ENCODE measurements around the gene PKDCC. TPM values are rescaled to one million over a fixed set of nuclear protein-coding genes. Genes with fewer than 3 reads are reported as not detected.
A peak's percentile ranks its signal among the peaks of the same experiment; 100 is the strongest.

PKDCC gene
- total and polyA plus RNA-seq, 2 of the 13 experiments (the other 11 are each of a cell fraction or from before 2014, with no cell fraction given): 52.6 to 58.8 TPM

DNA sequence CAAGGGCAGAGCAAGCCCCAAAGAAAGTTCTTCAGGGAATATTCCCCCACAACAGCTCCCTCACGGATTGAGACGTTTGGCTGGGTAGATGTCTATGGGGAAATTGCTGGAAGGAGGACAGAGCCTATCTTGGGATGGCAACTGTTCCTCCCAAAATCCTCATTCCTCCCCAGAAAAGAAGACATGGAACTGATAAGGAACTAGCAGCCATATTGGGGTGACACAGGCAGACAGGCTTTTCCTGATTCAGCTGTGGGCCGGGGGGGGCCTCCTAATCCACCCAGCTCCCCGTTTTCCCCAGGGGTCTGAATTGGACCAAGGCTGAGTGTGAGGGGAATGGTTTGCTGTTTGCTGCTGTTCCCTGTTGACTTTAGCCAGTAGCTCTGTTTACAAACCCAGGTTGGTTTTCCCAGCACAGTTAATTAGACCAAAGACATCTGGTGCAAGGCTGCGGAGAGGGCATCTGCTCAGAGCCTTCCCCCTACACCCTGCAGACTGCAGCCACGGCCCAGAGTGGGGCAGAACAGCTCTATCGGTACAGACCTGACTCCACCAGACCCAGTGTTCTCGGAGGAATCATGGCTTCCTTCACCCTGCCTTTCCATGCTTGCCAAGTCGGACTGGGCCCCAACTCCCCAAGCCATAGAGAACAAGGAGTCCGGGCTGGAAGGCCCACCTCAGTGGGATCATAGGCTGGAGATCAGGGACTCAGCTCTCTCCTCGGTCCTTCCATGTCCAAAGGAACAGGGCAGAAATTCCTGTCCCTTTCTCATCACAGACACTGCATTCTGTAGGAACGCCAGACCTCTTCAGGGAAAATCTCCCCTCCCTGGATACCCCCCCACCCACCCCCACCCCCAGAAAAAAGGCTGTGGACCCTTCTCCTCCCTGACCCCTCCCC is 1.7 kb upstream of the PKDCC start (continued):
- TF ChIP-seq ZFX (CRISPR knock-in tag; IDR thresholded peaks at IDR 0.05; ENCODE audit: low read depth) (0 out of 2 replicates have a peak, but pooled peaks have one; percentile 10), ZNF256 (CRISPR knock-in tag; conservative IDR thresholded peaks at IDR 0.05) (0 out of 2 replicates have a peak, but pooled peaks have one; percentile 19), ZNF496 (CRISPR knock-in tag; IDR thresholded peaks at IDR 0.05; ENCODE audit: insufficient replicate concordance) (no peak), ZBTB39 (CRISPR knock-in tag; IDR thresholded peaks at IDR 0.05) (no peak; the same call in 1 of the 2 replicates), SIX1 (CRISPR knock-in tag; IDR thresholded peaks at IDR 0.05; ENCODE audit: borderline replicate concordance) (0 out of 2 replicates have a peak, but pooled peaks have one; percentile 23), ZMYM3 (CRISPR knock-in tag; IDR thresholded peaks at IDR 0.05) (peak; percentile 65; the same call in 1 of the 2 replicates), ZMAT3 (CRISPR knock-in tag; conservative IDR thresholded peaks at IDR 0.05) (peak; percentile 73; the same call in 1 of the 2 replicates), KDM4B (CRISPR knock-in tag; IDR thresholded peaks at IDR 0.05) (peak; percentile 14; the same call in 1 of the 2 replicates), EED (CRISPR knock-in tag; IDR thresholded peaks at IDR 0.05) (peak; percentile 75; the same call in 1 of the 2 replicates), ZNF761 (CRISPR knock-in tag; conservative IDR thresholded peaks at IDR 0.05) (no peak), FOXK2 (IDR thresholded peaks at IDR 0.05) (no peak), TEF (CRISPR knock-in tag; IDR thresholded peaks at IDR 0.05) (no peak), FOSL2 (CRISPR knock-in tag; IDR thresholded peaks at IDR 0.05) (peak; percentile 39; the same call in 1 of the 2 replicates), ISL2 (CRISPR knock-in tag; IDR thresholded peaks at IDR 0.05) (no peak), ZNF670 (CRISPR knock-in tag; IDR thresholded peaks at IDR 0.05; ENCODE audit: borderline replicate concordance) (no peak), UBTF (CRISPR knock-in tag; IDR thresholded peaks at IDR 0.05) (no peak; the same call in 1 of the 2 replicates)
- TF ChIP-seq, protein P1, sequence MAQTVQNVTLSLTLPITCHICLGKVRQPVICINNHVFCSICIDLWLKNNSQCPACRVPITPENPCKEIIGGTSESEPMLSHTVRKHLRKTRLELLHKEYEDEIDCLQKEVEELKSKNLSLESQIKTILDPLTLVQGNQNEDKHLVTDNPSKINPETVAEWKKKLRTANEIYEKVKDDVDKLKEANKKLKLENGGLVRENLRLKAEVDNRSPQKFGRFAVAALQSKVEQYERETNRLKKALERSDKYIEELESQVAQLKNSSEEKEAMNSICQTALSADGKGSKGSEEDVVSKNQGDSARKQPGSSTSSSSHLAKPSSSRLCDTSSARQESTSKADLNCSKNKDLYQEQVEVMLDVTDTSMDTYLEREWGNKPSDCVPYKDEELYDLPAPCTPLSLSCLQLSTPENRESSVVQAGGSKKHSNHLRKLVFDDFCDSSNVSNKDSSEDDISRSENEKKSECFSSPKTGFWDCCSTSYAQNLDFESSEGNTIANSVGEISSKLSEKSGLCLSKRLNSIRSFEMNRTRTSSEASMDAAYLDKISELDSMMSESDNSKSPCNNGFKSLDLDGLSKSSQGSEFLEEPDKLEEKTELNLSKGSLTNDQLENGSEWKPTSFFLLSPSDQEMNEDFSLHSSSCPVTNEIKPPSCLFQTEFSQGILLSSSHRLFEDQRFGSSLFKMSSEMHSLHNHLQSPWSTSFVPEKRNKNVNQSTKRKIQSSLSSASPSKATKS (CRISPR knock-in tag; IDR thresholded peaks at IDR 0.05): no peak
- TF ChIP-seq, protein P2, sequence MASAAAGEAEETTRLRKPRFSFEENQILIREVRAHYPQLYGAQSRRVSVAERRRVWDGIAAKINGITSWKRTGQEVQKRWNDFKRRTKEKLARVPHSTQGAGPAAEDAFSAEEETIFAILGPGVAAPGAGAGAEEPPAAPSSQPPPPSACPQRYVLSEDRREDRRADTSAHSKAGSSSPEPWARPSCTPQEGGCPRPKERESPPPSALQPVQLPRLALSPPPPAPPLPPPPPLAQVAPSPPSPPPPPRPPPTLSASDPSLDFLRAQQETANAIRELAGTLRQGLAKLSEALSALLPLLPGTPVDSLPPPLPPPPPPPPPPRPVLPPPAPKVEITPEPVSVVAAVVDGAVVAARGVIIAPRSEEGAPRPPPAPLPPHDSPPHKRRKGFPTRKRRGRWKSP (CRISPR knock-in tag; IDR thresholded peaks at IDR 0.05): peak; percentile 70; the same call in 1 of the 2 replicates
- TF ChIP-seq, protein P3, sequence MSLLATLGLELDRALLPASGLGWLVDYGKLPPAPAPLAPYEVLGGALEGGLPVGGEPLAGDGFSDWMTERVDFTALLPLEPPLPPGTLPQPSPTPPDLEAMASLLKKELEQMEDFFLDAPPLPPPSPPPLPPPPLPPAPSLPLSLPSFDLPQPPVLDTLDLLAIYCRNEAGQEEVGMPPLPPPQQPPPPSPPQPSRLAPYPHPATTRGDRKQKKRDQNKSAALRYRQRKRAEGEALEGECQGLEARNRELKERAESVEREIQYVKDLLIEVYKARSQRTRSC (CRISPR knock-in tag; IDR thresholded peaks at IDR 0.05; ENCODE audit: low read depth): no peak

All from HepG2 (cell line).